Effector CD4-positive, alpha-beta T cell (primary cell): Measurements from ENCODE around the gene SAPCD2.
A peak's percentile ranks its signal among the peaks of the same experiment; 100 is the strongest.
"Not testable (repeated sequence)": the region's sequence is repeated elsewhere in the genome, so short reads cannot be mapped to it uniquely, and the experiment has no call there.

Source experiments
- DNase-seq: peaks from one replicate; pipeline ENCODE4 v3.0.0-alpha.2; 2020

The SAPCD2 gene

GRCh38 chr9:137064027-137064879 is 6.1 kb downstream of the SAPCD2 start:
- peak; percentile 41 for DNase-seq

GRCh38 chr9:137063311-137064026 is 6.9 kb downstream of the SAPCD2 start:
- no peak for DNase-seq

DNA sequence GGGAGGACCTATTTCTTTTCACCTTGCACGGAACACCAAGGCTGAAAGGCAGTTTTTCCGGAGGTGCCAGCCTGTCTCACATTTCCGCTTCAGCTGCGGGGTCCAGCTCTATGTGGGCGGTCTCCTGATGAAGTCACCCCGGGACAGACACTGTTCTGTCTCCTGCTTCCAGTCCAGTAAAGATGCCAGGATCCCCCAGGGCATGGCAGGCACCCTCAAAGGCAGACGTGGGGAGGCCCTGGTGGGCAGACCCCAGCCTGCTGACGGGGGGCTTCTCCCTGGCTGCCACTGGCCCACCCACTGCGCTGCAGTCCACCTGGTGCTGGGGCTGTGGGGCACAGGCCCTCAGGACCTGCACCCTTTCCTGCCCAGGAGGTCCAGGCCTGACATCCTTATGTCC is 7.6 kb downstream of the SAPCD2 start:
- DNase-seq = not testable (repeated sequence)

DNA sequence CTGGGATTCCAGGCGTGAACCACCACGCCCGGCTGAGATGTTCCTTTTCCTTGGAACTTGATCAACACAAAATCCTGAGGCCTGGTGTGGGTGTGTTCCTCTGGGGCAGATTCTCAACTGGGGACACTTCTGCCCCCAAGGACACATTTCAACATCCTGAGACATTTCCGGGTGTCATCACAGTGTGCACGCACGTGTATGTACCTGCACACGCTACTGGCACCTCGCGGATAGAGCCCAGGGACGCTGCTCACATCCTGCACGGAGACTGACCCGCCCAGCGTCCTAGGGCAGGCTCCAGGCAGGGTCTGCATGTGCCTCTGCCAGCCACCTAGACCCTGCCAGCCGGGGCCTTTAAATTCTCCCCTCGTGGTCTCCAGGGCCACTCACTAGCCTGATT is 8.0 kb downstream of the SAPCD2 start:
- no peak for DNase-seq

DNA sequence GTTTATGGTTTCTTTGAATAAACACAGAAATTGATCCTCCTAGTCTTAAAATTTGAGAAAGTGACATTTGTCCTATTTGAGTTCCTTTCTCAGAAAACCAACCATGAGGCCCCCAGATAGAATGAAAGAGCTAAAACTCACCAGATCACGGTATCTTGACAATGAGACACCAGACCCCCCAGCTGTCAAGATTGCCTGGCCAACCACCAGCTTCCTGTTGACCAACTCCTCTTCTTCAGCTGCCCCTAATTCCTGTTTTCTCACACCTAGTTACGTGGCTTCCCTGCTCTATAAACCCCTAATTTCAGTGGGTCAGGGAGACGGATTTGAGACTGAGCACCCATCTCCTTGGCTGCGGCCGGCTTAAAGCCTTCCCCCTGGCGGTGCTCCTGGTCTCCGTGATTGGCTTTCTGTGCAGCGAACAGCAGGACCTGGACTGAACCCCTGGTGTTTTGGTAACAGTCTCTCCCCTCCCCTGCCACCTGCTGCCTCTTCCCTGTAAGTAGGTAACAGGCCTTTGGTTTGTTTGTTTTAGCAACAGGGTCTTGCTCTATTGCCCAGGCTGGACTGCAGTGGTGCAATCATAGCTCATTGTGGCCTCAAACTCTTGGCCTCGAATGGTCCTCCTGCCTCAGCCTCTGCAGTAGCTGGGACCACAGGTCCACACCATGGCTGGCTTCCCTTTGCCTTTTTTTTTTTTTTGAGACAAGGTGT is 11.7 kb downstream of the SAPCD2 start:
- no peak for DNase-seq

- no peak for DNase-seq
These were observed 12.8 kb downstream of the SAPCD2 start for GRCh38 chr9:137057545-137057944.

GRCh38 chr9:137056739-137057415 is 13.5 kb downstream of the SAPCD2 start:
- DNase-seq = no peak

DNA sequence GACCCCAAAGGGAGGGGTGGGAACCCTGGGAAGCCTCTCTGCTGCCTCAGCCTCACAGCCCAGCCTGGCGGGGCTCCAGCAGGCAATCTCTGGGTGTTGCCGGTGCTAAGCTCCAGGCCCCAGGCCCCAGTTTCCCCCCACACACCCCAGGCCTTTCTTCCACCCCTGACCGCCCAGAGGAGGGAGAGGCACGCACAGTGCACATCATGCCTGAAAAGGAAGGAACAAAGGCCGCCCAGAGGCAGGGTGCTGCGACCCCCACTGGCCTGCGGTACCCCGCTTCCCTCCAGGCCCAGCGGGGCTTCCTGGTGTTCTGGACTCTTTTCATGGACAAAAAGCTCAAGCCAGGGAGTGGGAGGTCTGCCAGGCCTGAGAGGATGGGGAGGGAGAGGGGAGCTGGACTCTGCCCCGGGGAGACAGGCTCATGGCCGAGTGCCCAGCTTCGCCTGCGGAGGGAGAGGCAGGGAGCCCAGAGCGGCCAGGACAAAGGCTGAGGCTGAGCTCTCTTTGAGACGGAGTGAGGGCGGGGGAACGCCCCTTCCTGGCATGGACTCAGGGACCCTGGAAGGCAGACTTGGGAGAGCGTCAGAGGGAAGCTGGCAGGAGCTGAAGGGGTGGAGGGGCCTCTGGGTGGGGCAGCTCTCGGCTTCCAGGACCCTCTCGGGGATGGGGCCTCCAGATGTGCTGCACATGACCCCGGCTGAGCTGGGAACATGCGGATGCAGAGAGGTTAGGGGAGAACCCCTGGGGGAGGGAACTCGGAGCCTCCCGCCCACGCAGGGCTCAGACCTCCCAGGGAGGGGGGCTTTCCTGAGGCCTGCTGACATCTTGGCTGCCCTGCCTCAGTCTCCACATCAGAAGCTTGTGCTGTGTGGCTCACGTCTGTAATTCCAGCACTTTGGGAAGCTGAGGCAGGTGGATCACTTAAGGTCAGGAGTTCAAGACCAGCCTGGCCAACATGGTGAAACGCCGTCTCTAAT is 14.7 kb downstream of the SAPCD2 start:
- DNase-seq = no peak

GRCh38 chr9:137054932-137055384 is 15.4 kb downstream of the SAPCD2 start:
- no peak for DNase-seq

DNA sequence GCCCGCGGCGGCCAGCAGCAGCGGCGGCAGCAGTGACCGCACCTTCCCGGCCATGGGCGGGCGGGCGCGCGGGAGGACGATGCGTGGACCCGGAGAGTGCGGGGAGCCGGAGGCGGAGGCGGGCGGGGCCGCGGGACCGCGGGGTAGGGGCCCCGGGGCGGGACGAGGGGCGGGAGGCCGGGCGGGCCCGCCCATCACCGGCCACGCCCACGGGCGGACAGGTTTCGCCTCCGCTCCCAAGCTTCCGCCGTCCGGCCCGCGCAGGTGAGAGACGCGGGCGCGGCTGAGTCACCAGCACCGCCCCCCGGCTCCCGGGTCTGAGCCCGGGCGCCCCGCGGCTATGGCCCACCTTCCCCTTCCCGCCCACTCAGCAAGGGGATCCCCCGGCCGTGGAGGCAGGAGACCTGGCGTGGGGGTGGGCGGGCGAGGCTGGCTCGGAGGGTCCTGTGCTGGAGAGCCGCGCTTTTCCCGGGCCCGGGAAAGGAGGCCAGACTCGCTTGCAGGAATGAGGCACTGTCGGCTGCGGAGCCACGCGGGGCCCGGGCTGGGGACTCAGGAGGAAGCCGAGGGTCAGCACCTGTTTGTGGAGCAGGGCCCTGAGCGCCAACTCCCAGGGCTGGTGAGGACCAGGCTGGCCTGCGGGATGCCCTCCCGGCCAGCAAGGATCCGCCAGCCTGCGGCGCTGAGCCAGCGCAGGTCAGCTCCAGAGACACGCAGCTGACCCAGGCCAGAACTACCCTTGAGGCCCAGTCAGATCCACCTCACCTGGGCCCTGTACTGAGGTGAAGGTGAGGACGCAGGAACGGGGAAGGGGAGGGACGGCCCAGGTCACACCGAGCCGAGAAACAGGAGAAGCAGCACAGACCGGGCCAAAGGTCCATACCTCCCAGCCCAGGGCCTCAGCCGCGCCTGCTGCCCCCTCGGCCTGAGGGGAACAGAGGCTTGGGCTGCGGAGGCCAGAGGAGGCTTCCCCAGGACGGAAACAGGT is 16.1 kb downstream of the SAPCD2 start, which contains the start of gene ENTPD2:
TSS of gene ENTPD2 (minus strand) at position 118 of the 988 bp plus-strand sequence. CDS start at position 54, 64 bp downstream.
- DNase-seq = no peak

DNA sequence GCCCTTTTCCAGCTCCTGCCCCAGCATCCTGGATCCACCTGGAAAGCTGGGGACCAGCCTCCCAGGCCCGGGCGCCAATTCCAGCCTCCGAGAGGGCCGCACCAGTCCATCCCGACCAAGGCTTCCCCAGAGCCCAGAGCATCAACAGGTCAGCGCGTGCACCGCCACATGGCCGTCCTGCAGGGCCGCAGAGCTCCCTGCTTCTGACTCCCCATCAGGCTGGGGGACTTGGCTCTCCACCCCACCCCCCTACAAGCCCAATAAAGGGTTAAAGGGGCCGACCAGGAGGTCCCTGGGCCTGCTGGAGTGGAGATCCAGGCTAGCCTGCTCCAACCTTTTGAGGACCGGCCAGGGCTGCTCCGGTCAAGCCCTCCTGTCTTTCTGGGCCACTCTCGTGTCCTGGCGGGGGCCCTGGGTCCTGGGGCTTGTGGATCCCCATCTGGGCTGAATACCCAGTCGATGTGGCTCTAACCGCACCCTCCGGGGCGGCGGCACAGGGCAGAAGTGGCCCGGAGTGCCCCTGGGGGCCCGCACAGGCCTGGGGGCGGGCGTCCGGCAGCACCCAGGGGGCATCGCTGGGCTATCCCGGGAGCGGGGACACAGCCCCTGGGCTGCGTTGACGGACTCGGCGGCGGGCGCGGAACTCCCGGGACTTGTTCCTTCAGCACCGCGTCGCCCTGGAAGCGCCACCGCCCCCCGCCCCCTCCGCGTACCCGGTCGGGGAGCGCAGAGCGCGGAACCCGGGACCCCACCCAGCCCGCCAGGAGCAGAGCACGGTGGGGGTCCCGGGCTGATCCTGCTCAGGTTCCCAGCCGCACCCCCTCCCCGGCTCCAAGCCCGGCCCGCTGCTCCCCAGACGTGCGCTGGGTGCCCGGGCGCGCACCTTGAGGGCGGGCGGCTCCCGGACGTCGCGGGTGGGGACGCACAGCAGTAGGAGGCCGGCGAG is 17.1 kb downstream of the SAPCD2 start:
- DNase-seq = no peak

DNA sequence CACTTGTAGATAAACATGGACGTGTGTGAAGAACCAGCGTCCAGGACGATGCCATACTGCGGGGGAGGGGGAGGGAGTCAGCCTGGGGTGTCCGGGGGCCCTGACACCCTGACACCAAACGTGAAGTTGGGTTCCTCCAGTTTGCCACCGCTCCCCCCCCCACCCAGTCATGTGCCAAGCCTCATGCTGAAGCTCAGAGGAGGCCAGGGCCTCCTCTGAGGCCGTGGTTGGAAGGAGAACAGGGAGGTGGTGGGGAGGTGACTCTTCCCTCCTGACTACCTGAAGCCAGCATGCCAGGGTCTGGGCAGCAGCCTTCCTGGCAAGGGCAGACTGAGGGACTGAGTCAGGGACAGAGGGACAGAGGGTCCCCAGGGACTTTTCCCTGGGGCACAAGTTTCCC is 18.1 kb downstream of the SAPCD2 start:
- no peak for DNase-seq

- no peak for DNase-seq
These were observed 19.1 kb downstream of the SAPCD2 start for GRCh38 chr9:137051145-137051724.

DNA sequence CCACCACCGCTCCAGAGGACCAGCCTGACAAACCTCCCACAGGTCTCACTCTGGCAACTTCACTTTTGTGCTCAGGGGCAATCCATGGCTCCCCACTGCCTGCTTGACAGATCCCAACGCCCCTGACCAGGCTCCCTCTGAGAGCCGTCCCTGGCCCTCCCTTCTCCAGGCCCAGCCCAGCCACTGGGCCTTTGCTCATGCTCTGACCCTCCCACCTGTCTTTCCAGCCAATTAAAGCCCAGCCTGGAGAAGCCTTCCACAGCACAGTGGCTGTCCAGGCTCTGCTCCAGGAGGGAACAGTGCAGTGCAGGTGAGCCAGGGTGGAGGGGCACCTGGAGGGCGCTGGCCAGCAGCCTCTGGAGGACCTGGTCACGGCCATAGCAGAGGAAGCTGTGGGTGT is 19.8 kb downstream of the SAPCD2 start:
- no peak for DNase-seq

DNA sequence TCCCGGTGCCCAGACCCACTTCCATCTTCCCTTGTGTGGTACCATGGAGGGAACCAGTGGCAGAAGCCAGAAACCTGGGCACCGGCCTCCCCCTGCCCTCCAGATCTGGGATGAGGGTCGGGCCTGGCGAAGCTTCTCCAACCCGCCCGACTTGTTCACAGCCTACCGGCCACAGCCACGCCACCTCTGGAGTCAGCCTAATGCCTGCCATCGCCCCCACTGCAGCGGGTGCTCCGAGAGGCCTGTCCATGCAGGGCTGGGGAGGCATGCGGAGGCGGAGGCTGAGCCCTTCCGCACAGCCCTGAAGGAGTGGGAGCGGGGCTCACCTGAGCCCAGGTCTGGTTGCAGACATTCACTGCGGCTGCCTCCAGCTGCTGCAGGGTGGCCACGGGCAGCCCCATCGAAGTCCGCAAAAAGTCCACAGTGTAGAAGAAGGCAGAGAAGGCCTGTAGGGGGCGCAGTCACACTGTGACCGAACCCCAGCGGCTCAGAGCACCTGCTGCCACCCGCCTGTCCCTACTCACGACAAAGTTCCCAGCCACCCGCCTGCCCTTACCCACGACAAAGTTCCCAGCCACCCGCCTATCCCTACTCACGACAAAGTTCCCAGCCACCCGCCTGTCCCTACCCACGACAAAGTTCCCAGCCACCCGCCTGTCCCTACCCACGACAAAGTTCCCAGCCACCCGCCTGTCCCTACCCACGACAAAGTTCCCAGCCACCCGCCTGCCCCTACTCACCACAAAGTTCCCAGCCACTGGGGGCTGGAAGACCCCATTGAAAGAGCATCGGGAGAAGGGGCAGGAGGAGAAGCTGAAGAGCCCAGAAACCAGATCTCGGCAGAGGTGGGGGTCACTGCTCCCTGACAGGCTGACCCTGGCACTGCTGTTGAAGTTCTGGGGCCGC is 20.6 kb downstream of the SAPCD2 start:
- DNase-seq = peak; percentile 45

GRCh38 chr9:137048655-137049543 is 21.5 kb downstream of the SAPCD2 start:
- DNase-seq = no peak
